GM21528 (cell line): Measurements from ENCODE around the gene TMEM259.

Experiments used
- ATAC-seq: cut with Tn5 transposase; IDR thresholded peaks from one replicate; pipeline ENCODE4 v1.9.1; 2021; ENCODE audit warnings: mild to moderate bottlenecking, moderate library complexity; ENCODE audit not compliant: unreplicated experiment, low FRiP score

Gene TMEM259

DNA sequence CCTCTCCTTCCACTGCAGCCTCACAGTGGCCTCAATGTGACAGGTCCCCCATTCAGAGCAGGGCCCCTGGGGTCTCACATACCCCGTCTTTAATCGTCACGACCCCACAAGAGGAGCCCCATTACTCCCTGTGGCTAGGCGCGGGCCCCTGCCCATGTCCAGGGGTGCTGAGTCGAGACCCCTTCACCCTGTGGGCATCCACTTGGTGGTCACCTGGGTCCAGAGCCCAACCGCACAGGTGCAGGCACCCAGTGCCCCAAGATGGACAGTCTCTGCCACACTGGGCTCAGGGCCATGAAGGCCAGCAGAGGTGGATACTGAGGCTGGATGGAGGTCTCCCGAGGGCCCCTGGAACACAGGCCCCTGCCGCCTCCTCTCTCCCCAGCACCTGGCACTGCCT lies 3.0 kb downstream of the TMEM259 start:
- no peak for ATAC-seq

DNA sequence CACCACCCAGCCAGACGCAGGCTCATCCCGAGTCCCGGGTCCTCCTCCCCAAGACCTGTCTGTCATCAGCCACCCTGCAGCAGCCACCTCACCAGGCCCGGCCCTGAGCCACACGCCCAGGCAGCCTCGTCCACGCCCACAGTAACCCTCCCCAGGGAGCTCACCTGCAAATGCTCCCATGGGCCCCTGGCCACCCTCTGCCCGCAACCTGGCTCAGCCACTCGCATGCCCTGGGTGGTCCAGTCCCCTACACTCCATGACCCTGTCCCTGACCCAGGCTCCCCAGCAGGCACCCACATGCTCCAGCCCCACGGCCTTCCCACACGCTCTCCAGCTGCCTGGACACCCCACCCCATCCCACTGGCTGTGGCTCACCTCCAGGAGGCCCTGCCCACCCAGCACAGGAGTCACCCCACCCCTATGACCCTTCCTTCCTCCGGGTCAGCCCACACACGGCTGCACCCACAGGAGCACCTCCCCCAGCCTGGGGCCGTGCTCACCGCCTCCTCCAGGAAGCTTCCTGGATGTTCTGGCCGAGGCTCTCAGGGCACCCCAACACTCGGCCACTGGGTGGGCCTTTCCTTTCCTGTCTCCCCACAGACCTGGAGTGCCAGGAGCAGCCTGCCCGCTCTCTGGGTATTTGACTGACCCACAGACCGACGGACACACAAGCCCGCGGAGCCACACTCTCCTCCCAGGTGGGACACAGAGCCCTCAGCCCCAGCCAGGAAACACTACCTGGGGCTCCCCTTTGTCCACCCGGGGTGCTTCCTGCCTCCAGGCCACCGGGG lies 3.6 kb downstream of the TMEM259 start:
- ATAC-seq: no peak

DNA sequence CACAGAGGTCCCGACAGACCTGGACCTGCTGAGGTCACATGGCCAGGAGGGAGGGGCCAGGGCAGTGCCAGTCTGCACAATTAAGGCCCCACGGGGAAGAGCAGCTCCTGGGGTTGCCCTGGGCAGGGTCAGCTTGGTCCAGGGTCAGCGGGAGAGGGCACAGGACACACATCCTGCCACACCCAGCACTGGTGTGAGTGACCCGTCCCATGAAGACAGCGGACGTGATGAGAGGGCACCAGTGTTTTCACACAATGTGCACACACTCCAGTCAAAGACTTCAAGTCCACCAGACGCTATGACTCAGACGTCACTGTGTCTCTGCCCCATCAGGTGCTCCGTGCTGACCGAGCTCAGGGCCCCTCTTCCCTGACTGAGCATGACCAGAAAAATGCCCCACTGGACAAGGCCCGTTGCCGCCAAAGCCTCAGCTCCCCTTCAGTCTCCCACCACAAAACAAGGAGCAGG lies 4.2 kb downstream of the TMEM259 start:
- no peak for ATAC-seq

DNA sequence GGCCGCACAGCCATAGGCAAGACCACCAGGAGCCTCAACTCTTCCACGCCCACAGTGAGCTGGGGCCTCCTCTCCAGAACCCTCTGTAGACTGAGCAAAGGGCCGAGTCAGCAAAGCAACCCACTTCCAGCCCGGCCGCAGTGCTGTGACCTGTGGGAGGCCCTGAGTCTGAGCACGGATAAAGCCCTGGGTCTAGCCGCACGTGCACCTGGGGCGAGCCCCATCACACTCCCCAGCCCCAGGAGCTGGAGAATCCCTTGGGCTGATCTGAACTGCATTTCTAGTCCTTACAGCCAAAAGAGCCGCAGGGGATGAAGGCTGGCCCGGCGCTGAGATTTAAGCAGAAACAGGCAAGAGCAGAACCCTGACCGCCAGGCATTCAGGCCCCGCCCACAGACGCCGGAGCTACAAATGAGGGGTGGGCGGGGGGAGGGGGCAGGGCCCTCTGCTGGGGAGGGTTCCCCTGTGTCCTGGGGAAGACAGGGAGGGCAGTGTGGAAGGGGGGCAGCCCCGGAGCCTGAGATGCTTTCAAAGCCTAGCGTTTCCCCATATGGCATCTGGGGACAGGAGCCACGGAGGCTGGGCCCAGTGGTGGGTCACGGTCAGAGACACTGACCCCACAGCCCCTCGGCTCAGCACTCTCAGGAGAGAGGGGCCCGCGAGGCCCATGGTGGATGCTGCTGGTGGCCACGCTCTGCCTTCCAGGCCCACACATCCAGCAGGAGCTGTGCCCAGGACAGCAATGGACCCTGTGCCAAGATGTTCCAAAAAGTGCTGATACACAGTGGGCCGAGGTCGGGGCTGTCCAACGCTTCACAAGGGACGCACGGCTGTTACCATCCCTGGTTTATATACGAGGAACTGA lies 4.9 kb downstream of the TMEM259 start:
- ATAC-seq: no peak

GRCh38 chr19:1015061-1015781 lies 5.7 kb downstream of the TMEM259 start:
- no peak for ATAC-seq

DNA sequence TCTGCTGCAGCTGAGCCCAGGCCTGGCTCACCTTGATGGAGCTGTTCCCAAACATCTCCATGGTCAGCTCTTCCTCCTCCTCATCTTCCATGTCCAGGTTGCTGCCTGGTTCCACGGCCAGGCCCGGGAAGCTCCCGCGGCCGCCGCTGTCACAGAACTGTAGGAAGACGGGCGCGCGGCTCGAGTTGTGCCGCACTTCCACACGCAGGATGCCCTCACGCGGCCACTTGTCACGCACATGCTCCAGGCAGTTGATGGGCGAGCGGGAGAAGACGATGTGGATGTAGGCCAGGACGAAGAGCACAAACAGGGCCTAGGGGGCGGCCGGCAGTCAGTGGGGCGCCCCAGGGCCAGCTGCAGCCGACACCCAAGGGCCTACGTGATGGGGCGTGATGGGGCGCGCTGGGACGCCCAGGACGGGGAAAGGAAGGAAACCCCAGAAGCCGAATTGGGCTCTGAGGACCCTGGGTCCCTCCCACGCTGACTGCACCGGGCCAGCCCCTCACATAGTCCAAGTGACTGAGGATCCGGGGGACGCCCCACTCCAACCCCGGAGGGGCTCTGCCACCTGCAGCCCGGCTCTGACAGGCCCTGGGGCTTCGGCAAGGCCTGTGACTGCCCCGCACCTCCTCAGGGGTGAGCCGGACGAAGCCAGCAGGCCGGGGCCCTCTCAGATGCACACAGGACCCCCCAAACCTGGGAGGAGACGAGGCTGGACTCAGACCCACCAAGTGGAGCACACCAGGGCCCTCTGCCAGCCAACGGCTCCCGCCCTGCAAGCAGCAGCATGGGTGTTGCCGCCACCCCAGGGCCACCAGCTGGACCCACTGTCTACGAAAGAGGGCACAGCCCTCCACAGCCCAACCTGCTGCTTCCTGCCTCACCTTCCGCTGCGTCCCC lies 6.5 kb downstream of the TMEM259 start:
- no peak for ATAC-seq

DNA sequence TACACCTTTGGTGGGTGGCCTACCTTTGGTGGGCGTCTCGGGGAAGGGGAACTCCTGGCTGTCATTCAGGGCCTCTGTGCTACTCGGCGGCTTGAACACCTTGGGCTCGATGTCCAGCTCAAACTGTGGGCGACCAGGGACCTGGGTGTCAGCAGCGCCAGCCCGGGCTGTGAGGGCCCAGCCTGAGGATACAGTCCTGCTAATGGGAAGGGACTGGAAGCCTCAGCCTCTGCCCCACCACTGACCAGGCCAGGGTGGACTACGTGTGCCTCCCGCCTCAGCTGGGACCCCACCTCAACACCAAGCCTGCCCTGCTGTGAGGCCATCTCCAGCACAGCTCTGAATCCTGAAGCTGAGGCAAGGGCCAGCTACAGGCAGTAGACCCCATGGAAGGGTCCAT lies 7.7 kb downstream of the TMEM259 start:
- ATAC-seq: no peak

DNA sequence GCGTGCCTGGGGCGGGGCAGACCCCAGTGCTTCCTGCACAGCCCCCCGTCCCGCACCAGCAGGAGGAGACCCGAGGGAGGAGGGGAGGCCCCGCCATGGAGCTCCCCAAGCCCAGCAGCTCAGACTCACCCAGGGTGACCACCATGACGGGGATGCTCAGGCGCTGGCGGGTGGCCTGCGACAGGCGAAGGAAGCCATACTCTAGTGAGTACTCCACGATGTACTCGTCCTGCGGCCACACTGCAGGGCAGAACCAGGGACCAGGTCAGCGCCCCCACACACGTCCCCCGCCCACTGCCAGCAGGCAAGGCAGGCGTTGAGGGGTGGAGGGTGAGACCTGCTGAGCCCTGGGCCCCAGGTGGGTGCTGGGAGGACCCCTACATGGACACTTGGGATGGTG lies 8.6 kb downstream of the TMEM259 start:
- ATAC-seq: no peak

DNA sequence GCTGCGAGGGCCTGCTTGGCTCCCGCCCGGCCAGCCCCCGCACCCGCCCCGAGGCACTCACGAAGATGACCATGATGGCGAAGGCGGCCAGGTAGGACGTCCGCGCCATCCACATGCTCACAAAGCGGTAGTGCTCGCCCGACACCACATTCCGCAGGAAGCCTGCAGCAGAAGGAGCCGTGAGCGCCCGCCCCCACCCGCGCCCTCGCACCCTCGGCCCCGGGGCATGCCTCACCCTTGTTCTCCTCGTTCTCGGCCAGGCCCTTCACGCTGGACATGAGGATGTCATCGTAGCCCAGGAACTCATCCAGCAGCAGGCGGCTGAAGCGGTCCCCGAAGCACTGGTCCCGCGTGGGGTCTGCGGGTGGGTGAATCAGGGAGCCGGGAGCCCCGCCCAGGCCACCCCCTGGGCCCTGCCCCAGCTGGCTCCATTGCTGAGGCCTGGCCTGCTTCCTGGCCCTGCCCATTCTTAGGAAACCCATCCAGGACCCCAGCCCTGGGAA lies 9.0 kb downstream of the TMEM259 start:
- no peak for ATAC-seq

- ATAC-seq: no peak
Observed at GRCh38 chr19:1010586-1011510, 10.1 kb downstream of the TMEM259 start.

DNA sequence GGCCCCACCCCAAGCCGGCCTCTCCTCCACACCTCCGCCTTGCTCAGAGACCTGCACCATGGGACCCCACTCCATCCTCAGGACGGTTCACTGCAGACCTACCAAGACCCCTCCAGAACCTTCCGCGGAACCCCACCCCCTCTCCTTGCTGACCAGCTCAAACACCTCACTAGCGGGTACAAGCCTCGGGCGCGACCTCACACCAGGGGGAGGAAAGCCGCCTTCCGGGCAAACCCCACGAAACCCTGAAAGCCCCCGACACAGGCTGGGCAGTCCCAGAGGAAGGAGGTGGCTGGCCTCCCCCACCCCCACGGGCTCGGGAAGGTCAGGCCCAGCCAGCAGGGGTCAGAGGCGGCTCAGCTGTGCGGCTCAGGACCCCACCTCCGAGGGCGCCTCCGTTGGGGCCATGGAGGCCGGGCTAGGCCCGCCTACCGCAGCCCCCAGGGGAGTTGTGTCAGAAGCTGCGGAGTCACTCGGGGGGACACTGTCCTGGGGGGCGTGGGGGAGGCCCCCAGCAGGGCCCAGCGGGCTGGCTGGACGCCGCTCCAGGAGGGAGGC lies 10.9 kb downstream of the TMEM259 start:
- ATAC-seq: no peak

- no peak for ATAC-seq
Observed at GRCh38 chr19:1009041-1009980, 11.6 kb downstream of the TMEM259 start.

DNA sequence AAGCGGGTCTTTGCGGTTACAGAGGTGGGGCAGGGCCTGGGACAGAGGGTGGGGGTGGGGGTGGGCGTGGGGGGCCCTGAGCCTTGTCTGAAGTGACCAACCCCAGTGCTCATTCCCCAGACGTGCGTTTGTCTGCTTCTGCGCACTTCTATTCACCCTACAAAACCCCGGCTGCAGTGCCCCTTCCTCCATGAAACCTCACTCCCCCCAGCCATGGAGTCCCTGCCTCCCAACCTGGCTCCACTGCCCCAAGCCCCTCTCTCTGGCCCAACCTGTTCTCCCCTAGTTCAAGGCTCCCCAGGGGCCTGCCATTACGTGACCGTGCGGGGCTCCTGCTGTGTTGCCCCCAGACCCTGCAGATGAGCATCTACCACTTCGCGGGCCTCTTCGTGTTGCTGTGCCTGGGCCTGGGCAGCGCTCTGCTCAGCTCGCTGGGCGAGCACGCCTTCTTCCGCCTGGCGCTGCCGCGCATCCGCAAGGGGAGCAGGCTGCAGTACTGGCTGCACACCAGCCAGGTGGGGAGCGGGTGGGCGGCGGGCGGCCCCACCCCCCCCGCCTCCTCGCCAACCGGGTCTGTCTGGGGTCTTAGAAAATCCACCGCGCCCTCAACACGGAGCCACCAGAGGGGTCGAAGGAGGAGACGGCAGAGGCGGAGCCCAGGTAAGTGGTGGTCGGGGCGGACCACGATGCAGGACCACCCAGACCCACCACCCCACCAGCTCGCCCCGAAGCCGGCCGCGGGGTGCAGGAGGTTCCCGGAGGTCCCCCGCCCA lies 12.5 kb downstream of the TMEM259 start:
- ATAC-seq: no peak

DNA sequence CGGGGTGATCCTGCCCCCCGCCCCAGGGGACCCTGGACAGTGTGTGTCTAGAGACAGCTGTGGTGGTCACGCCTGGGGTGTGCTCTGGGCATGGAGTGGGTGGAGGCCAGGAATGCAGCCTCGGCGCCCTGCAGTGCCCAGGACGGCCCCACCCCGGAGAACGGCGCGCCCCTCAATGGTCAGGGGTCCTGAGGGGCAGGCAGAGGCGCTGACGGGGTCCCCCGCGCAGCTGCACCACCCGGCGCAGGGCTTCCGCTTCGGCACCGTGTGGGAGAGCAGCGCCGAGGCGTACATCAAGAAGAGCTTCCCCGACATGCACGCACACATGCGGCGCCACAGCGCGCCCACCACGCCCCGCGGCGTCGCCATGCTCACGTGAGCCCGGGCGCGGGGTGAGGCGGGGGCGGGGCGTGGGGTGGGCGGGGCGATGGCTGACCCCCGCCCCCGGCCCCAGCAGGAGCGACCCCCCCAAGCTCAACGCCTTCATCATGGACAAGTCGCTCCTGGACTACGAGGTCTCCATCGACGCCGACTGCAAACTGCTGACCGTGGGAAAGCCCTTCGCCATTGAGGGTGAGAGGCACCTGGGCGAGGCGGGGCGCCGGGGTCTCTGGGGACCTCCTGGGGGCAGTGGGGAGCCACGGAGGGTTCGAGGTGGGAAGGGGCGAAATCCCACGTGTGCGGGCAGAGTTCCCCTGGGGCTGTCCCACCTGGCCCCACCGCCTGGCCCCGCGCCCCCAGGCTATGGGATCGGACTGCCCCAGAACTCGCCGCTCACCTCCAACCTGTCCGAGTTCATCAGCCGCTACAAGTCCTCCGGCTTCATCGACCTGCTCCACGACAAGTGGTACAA lies 13.3 kb downstream of the TMEM259 start:
- ATAC-seq: no peak

GRCh38 chr19:1006711-1007398 lies 14.1 kb downstream of the TMEM259 start:
- ATAC-seq: no peak
